ENCODE results near the gene RFX1. TPM values are rescaled to one million over a fixed set of nuclear protein-coding genes. Genes with fewer than 3 reads are reported as not detected.
A peak's percentile ranks its signal among the peaks of the same experiment; 100 is the strongest.

The RFX1 gene
- total RNA-seq, 2 donors from 2014 or later = 7.5 to 7.8 TPM

- DNase-seq (ENCODE audit: low spot score) = no peak
- intact Hi-C loops (cut with DNase I) = loop anchor here in 1 of 2 donors (1.0 kb wide), 2 partner anchors 21 to 35 kb away; no protein-coding TSS in a partner anchor
Observed at GRCh38 chr19:13952931-13953531, 53.1 kb downstream of the RFX1 start.

GRCh38 chr19:13952154-13952930 lies 53.8 kb downstream of the RFX1 start, which contains the start of gene DCAF15:
Gene DCAF15 (plus strand): TSS chr19:13952509. CDS start chr19:13952513, 4 bp downstream.
- intact Hi-C loops (cut with DNase I) = loop anchor here in 1 of 2 donors (1.0 kb wide), 2 partner anchors 22 to 34 kb away; no protein-coding TSS in a partner anchor

GRCh38 chr19:13951799-13952153 lies 54.3 kb downstream of the RFX1 start:
- intact Hi-C loops (cut with DNase I) = loop anchor here in 1 of 2 donors (1.0 kb wide), 2 partner anchors 23 to 33 kb away; no protein-coding TSS in a partner anchor
- no peak for DNase-seq (ENCODE audit: low spot score)

More at GRCh38 chr19:13952154-13952930, 53.8 kb downstream of the RFX1 start, which contains the start of gene DCAF15:
- peak; percentile 100 for DNase-seq (ENCODE audit: low spot score)

GRCh38 chr19:13951043-13951442 lies 55.1 kb downstream of the RFX1 start:
- intact Hi-C loops (cut with DNase I) = no loop called here
- DNase-seq (ENCODE audit: low spot score) = no peak

GRCh38 chr19:13946414-13946813 lies 59.7 kb downstream of the RFX1 start:
- DNase-seq (ENCODE audit: low spot score) = no peak
- intact Hi-C loops (cut with DNase I) = no loop called here

GRCh38 chr19:13942023-13942684 lies 64.0 kb downstream of the RFX1 start:
- intact Hi-C loops (cut with DNase I) = no loop called here
- DNase-seq (ENCODE audit: low spot score) = no peak

GRCh38 chr19:13938301-13939064 lies 67.6 kb downstream of the RFX1 start, which contains the start of gene PODNL1:
Gene PODNL1 (minus strand): TSS chr19:13938417. CDS start chr19:13938181, 236 bp downstream.
- DNase-seq (ENCODE audit: low spot score) = no peak
- intact Hi-C loops (cut with DNase I) = no loop called here

GRCh38 chr19:13937479-13938300 lies 68.4 kb downstream of the RFX1 start:
- intact Hi-C loops (cut with DNase I) = no loop called here
- DNase-seq (ENCODE audit: low spot score) = no peak

GRCh38 chr19:13935765-13936510 lies 70.2 kb downstream of the RFX1 start:
- intact Hi-C loops (cut with DNase I) = no loop called here
- no peak for DNase-seq (ENCODE audit: low spot score)

- no peak for DNase-seq (ENCODE audit: low spot score)
- intact Hi-C loops (cut with DNase I) = no loop called here
Observed at GRCh38 chr19:13934785-13935109, 71.4 kb downstream of the RFX1 start.

GRCh38 chr19:13932911-13933393 lies 73.2 kb downstream of the RFX1 start:
- intact Hi-C loops (cut with DNase I) = no loop called here
- DNase-seq (ENCODE audit: low spot score) = no peak

- intact Hi-C loops (cut with DNase I) = no loop called here
- no peak for DNase-seq (ENCODE audit: low spot score)
Observed at GRCh38 chr19:13932149-13932637, 73.9 kb downstream of the RFX1 start.

- no peak for DNase-seq (ENCODE audit: low spot score)
- intact Hi-C loops (cut with DNase I) = no loop called here
Observed at GRCh38 chr19:13931391-13932148, 74.5 kb downstream of the RFX1 start.

- DNase-seq (ENCODE audit: low spot score) = no peak
- intact Hi-C loops (cut with DNase I) = no loop called here
Observed at GRCh38 chr19:13930402-13930801, 75.7 kb downstream of the RFX1 start.

- DNase-seq (ENCODE audit: low spot score) = no peak
- intact Hi-C loops (cut with DNase I) = no loop called here
Observed at GRCh38 chr19:13929956-13930355, 76.2 kb downstream of the RFX1 start.

- no peak for DNase-seq (ENCODE audit: low spot score)
- intact Hi-C loops (cut with DNase I) = no loop called here
Observed at GRCh38 chr19:13929340-13929739, 76.8 kb downstream of the RFX1 start.

GRCh38 chr19:13926715-13927114 lies 79.4 kb downstream of the RFX1 start:
- no peak for DNase-seq (ENCODE audit: low spot score)
- intact Hi-C loops (cut with DNase I) = no loop called here
